SK-N-SH (cell line): ENCODE results near the gene SRRM4.

Source experiments
- POLR2AphosphoS5 ChIP-seq: IDR thresholded peaks from 2 replicates; pipeline ENCODE4 v1.6.1; 2012; ENCODE audit warnings: low read depth, low read length
- RAD21 ChIP-seq: IDR thresholded peaks from 2 replicates; pipeline ENCODE4 v1.6.1; 2012; ENCODE audit warnings: mild to moderate bottlenecking, low read length
- YY1 ChIP-seq: IDR thresholded peaks from 2 replicates; pipeline ENCODE4 v1.4.0; 2012; ENCODE audit warnings: low read depth, mild to moderate bottlenecking
- TF ChIP-seq, protein P1 (sequence below): IDR thresholded peaks from 2 replicates; pipeline ENCODE4 v1.4.0; 2012; ENCODE audit warnings: low read depth, borderline replicate concordance
- TF ChIP-seq, protein P2 (sequence below): fragments of 200-600 bp; sonication (generic); IDR thresholded peaks from 2 replicates; pipeline ENCODE4 v1.6.1; 2017; ENCODE audit warnings: antibody characterized with exemption, mild to moderate bottlenecking, moderate library complexity

- TF ChIP-seq, protein P1, sequence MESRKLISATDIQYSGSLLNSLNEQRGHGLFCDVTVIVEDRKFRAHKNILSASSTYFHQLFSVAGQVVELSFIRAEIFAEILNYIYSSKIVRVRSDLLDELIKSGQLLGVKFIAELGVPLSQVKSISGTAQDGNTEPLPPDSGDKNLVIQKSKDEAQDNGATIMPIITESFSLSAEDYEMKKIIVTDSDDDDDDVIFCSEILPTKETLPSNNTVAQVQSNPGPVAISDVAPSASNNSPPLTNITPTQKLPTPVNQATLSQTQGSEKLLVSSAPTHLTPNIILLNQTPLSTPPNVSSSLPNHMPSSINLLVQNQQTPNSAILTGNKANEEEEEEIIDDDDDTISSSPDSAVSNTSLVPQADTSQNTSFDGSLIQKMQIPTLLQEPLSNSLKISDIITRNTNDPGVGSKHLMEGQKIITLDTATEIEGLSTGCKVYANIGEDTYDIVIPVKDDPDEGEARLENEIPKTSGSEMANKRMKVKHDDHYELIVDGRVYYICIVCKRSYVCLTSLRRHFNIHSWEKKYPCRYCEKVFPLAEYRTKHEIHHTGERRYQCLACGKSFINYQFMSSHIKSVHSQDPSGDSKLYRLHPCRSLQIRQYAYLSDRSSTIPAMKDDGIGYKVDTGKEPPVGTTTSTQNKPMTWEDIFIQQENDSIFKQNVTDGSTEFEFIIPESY = no peak
- no peak for TF ChIP-seq YY1
- no peak for TF ChIP-seq RAD21
- no peak for TF ChIP-seq POLR2AphosphoS5
- TF ChIP-seq, protein P2, sequence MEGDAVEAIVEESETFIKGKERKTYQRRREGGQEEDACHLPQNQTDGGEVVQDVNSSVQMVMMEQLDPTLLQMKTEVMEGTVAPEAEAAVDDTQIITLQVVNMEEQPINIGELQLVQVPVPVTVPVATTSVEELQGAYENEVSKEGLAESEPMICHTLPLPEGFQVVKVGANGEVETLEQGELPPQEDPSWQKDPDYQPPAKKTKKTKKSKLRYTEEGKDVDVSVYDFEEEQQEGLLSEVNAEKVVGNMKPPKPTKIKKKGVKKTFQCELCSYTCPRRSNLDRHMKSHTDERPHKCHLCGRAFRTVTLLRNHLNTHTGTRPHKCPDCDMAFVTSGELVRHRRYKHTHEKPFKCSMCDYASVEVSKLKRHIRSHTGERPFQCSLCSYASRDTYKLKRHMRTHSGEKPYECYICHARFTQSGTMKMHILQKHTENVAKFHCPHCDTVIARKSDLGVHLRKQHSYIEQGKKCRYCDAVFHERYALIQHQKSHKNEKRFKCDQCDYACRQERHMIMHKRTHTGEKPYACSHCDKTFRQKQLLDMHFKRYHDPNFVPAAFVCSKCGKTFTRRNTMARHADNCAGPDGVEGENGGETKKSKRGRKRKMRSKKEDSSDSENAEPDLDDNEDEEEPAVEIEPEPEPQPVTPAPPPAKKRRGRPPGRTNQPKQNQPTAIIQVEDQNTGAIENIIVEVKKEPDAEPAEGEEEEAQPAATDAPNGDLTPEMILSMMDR = no peak
Measured at GRCh38 chr12:119171691-119172425, 190.5 kb downstream of the SRRM4 start.
